Right renal cortex interstitium (tissue), 3 donors: Measurements from ENCODE around the gene PHF13. TPM values are rescaled to one million over a fixed set of nuclear protein-coding genes. Genes with fewer than 3 reads are reported as not detected.
"Not testable (repeated sequence)": the region's sequence is repeated elsewhere in the genome, so short reads cannot be mapped to it uniquely, and the experiment has no call there.

Experiments used
- DNase-seq, 3 donors: peaks; one replicate each; pipeline ENCODE4 v3.0.0-alpha.2; 2013; ENCODE audit warnings: low read depth in 3 of 3, low spot score in 2 of 3
- polyA plus RNA-seq, 3 donors: library from polyadenylated mRNA; unstranded; fragments of 120-200 nt; gene quantifications; one replicate each; pipeline ENCODE4 v1.2.1, GENCODE V29; 2013; ENCODE audit not compliant: insufficient read length in 3 of 3

PHF13 gene
- polyA plus RNA-seq, 3 donors, result 23.5 to 25.0 (median 23.6) TPM

GRCh38 chr1:6585841-6586240 is 27.7 kb upstream of the PHF13 start:
- no peak for DNase-seq

- DNase-seq, result no peak
Measured at GRCh38 chr1:6586404-6586816, 27.1 kb upstream of the PHF13 start.

GRCh38 chr1:6587261-6588005 is 26.1 kb upstream of the PHF13 start:
- DNase-seq, result no peak

GRCh38 chr1:6588128-6588892 is 25.2 kb upstream of the PHF13 start:
- no peak for DNase-seq

GRCh38 chr1:6588893-6589520 is 24.5 kb upstream of the PHF13 start:
- no peak for DNase-seq

GRCh38 chr1:6590046-6590445 is 23.5 kb upstream of the PHF13 start:
- DNase-seq, result no peak

- DNase-seq, result no peak
Measured at GRCh38 chr1:6591222-6591621, 22.3 kb upstream of the PHF13 start.

- DNase-seq, result no peak
Measured at GRCh38 chr1:6591644-6592043, 21.9 kb upstream of the PHF13 start.

- DNase-seq, result no peak
Measured at GRCh38 chr1:6592441-6592840, 21.1 kb upstream of the PHF13 start.

GRCh38 chr1:6592865-6593593 is 20.5 kb upstream of the PHF13 start:
- DNase-seq, result no peak

GRCh38 chr1:6593810-6594209 is 19.7 kb upstream of the PHF13 start:
- no peak for DNase-seq

- no peak for DNase-seq
Measured at GRCh38 chr1:6594977-6595740, 18.4 kb upstream of the PHF13 start.

GRCh38 chr1:6596351-6596750 is 17.2 kb upstream of the PHF13 start:
- DNase-seq, result no peak

GRCh38 chr1:6596886-6597776 is 16.4 kb upstream of the PHF13 start:
- DNase-seq, result no peak

GRCh38 chr1:6597777-6598131 is 15.8 kb upstream of the PHF13 start:
- no peak for DNase-seq

- DNase-seq, result no peak
Measured at GRCh38 chr1:6599141-6599975, 14.2 kb upstream of the PHF13 start.

- DNase-seq, result not testable (repeated sequence)
Measured at GRCh38 chr1:6599991-6600390, 13.5 kb upstream of the PHF13 start.

GRCh38 chr1:6600410-6601048 is 13.0 kb upstream of the PHF13 start:
- no peak for DNase-seq
